GM19467 (cell line): Measurements from ENCODE around the gene WDCP.

Experiments used
- ATAC-seq: cut with Tn5 transposase; IDR thresholded peaks from one replicate; pipeline ENCODE4 v1.9.1; 2021; ENCODE audit warnings: mild to moderate bottlenecking, moderate library complexity; ENCODE audit not compliant: unreplicated experiment

Gene WDCP

DNA sequence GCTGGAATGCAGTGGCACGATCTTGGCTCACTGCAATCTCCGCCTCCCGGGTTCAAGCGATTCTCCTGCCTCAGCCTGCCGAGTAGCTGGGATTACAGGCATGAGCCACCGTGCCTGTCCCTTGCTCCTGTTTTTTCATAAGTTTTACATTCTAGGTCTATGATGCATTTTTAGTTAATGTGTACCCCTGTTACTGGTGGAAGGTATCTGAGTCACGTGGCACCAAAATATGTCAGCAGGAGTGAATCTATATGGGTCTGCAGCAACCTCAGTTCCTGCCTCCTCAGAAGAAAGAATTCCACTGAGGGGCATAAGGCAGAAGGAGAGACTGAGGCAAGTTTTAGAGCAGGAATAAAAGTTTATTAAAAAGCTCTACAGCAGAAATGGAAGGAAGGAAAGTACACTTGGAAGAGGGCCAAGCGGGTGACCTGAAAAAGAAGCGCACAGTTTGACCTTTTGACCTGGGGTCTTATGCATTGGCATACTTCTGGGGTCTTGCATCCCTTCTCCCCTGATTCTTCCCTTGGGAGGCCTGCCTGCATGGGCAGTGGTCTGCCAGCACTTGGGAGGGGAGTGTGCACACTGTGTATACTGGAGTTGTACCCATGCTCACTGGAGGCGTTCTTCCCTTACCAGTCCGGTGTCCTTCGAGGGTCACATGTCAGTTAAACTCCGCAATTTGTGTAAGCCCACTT, 38.4 kb downstream of the WDCP start:
- ATAC-seq, result no peak

DNA sequence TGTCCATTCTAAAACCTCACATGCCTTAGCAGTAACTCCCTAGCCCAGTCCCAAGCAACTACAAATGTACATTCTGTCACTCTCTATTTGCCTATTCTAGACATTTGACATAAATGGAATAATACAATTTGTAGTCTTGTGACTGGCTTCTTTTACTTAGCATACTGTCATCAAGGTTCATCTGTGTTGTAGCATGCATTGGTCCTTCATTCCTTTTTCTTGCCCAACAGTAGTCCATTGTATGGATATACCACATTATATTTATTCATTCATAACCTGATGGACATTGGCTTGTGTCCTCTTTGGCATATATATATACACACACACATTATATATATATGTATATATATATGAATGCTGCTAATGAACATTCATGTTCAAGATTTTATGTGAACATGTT, 39.5 kb downstream of the WDCP start:
- ATAC-seq, result no peak

DNA sequence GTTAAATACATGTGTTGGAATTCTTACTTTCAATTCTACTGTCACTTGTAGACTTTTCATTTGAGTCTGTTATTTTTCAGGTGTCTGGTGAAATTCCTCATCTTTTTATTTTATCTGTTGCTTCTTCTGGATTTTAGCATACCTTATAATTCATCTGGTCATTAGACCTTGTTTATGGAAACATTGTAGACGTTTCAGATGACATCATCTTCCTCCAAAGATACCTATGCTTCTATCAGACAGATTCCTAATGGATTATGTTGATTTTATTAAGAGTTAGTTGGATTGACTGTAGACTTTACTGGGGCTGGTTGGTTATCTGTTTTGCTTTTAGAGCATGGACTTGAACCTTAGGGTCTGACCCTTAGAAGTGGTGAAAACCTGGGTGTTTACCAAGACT, 52.6 kb downstream of the WDCP start:
- no peak for ATAC-seq

DNA sequence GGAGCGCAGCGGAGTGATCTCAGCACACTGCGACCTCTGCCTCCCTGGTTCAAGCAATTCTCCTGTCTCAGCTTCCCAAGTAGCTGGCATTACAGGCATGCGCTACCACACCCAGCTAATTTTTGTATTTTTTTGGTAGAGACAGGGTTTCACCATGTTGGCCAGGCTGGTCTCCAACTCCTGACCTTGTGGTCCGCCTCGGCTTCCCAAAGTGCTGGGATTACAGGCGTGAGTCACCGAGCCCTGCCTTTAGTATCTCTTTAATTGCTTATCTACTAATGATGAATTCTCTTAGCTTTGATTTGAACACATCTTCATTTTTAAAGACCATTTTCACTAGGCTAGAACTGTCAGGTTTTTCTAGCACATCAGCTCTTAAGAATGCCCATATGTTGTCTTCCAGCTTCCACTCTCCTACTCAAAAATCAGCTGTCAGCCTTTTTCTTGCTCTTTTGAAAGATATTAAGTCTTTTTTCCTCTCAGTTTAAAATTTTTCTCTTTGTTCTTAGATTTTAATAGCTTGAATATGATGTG, 53.4 kb downstream of the WDCP start:
- no peak for ATAC-seq

DNA sequence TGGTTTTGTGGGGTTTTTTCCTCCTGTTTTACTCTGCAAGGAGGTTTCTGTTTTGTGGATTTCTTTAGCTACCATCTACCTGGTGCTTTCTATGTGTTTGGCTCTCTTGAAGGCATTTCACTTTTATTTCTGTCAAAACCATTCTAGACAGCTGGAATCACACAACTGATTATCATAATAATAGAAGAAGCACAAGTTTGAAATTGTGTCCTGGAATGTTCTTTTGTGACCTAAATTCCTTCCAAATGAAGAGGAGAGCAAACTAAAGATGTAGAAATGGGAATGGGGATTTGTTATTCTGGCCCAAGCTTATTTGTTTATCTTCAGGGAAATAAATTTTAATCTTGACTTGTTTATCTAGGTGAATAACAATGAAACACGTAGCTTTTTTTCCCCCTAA, 54.3 kb downstream of the WDCP start:
- no peak for ATAC-seq

DNA sequence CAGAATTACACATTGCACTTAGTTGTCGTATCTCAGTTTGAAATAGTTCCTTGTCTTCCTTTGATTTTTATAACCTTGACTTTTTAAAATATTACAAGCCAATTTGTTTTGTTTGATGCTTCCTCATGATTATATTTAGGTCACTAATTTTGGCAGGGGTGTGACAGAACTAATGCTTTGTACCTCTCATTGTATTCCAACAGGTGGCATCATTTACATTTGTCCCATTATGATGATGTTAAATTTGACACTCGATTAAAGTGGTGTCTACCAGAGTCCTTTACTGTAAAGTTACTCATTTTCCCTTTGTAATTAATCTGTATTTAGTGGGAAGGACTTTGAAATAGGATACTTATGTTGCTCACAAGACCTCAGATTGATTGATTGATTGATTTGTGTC, 58.8 kb downstream of the WDCP start:
- no peak for ATAC-seq
